Liver (tissue), 3 donors: ENCODE measurements around the gene CDC42BPB.

Experiments
- SP1 ChIP-seq: IDR thresholded peaks from 2 replicates; pipeline ENCODE4 v1.6.1; 2018; ENCODE audit warnings: antibody characterized with exemption, mild to moderate bottlenecking
- TAF1 ChIP-seq: conservative IDR thresholded peaks from 2 replicates; pipeline ENCODE4 v1.6.1; 2016; ENCODE audit warnings: antibody characterized with exemption, mild to moderate bottlenecking
- TF ChIP-seq, protein P1 (sequence below): fragments of 150-350 bp; IDR thresholded peaks from 2 replicates; pipeline ENCODE4 v1.5.1; 2017; ENCODE audit warnings: improper control_type of control experiment, low read depth, low read length; ENCODE audit not compliant: missing input control
- donor health status: healthy.
- donor health status: healthy.

DNA sequence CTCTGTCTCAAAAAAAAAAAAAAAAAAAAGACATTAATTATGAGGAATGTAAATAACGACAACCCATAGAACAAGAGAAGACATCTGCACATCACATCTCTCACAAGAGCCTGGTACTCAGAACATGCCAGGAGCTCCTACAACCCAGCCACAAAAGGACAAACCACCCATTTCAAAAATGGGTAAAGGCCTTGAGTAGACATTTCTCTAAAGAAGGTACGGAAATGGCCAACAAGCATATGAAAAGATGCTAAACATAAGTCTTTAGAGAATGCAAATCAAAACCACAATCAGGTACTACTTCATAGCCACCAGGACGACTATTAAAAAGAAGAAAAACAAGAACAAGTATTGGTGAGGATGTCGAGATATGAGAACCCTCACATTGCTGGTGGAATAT, 121.6 kb downstream of the CDC42BPB start:
- TF ChIP-seq, protein P1, sequence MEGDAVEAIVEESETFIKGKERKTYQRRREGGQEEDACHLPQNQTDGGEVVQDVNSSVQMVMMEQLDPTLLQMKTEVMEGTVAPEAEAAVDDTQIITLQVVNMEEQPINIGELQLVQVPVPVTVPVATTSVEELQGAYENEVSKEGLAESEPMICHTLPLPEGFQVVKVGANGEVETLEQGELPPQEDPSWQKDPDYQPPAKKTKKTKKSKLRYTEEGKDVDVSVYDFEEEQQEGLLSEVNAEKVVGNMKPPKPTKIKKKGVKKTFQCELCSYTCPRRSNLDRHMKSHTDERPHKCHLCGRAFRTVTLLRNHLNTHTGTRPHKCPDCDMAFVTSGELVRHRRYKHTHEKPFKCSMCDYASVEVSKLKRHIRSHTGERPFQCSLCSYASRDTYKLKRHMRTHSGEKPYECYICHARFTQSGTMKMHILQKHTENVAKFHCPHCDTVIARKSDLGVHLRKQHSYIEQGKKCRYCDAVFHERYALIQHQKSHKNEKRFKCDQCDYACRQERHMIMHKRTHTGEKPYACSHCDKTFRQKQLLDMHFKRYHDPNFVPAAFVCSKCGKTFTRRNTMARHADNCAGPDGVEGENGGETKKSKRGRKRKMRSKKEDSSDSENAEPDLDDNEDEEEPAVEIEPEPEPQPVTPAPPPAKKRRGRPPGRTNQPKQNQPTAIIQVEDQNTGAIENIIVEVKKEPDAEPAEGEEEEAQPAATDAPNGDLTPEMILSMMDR, result no peak
- TF ChIP-seq SP1, result no peak
- TF ChIP-seq TAF1, result no peak
